Stimulated activated CD4-positive, alpha-beta T cell treated with anti-CD3 and anti-CD28 coated beads, Interleukin-12 subunit alpha, Interleukin-12 subunit beta, amount 100 ng/mL, for 4 hours (primary cell): ENCODE data around the gene VAV2.

Experiments used
- DNase-seq: peaks from one replicate; pipeline ENCODE4 v3.0.0-alpha.2; 2020

Gene VAV2

DNA sequence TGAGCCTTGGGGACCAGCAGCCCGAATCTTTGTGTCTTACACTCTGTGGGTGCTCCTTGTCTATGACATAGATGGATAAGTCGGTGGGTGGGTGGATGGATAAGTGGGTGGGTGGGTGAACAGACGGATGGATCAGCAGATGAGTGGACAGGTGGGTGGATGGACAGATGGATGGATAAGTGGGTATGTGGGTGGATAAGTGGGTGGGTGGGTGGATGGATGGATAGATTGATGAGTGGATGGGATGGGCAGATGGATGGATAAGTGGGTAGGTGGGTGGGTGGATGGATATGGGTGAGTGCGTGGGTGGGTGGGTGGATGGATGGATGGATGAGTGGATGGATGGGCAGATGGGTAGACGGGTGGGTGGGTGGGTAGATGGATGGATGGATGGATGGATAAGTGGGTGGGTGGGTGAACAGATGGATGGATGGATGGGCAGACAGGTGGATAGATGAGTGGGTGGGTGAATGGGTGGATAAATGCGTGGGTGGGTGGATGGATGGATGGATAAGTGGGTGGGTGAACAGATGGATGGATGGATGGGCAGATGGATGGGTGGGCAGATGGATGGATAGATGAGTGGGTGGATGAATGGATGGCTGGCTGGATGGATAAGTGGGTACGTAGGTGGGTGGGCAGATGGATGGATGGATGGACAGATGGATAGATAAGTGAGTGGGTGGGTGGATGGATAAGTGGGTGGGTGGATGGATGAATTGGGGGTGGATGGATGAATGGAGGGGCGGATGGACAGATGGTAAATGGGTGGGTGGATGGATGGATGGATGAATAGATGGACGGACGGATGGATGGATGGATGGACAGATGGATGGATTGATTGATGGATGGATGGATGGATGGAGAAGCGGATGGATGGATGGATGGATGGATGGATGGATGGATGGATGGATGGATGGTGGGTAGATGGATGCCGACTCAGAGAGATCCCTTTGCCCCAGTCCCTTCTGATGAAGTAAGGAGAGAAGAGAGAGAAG, 121.2 kb downstream of the VAV2 start:
- no peak for DNase-seq

DNA sequence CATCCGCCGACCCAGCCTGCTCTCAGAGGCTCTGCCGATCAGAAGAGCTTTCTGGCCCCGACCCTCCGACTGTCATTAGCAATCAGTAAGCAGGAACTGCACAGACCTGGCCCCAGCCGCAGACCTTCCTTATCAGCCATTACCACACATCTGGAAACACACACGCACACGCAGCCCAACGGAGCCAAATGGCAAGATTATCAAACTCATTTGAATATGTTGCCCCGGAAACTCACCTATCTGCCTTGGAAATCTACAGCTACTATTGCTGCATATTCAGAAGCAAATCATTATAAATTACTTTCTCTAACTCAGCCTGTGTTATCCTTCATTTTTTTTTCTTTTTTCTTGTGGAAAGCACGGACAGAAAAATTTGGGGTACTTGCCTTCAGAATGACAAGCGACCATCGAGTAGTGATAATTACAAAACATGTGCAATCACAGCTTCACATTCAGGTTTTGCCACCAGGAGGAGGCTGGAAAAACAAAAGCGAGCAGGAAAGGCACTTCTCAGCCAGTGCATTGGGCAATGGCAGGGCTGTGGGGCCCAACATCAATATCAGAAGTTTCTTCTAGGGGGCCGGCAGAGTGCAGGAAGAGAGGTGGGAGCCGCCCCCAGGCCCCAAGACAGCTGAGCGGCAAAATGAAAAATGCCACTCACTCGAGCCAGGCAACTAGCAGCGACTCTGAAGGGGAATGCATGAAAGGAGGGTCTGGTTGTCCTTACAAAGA, 122.3 kb downstream of the VAV2 start:
- DNase-seq, result no peak

DNA sequence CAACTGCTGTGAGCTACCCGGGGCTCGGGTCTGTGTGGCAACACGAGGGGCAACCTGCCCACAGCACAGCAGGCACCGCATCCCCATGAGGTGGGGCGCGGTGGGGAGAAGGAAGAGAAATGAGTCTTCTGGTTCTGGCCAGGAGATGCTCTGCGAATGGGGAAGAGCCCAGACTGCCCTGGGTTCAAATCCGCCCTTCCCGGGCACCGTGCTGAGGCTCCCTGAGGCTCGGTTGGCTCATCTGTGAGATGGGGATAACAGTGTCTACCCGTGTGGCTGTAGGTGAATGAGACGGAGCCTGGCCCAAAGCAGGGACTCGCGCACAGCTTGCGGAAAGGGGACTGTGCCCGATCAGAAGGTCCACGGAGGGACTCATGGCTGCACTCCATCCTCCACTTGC, 123.9 kb downstream of the VAV2 start:
- DNase-seq, result no peak

DNA sequence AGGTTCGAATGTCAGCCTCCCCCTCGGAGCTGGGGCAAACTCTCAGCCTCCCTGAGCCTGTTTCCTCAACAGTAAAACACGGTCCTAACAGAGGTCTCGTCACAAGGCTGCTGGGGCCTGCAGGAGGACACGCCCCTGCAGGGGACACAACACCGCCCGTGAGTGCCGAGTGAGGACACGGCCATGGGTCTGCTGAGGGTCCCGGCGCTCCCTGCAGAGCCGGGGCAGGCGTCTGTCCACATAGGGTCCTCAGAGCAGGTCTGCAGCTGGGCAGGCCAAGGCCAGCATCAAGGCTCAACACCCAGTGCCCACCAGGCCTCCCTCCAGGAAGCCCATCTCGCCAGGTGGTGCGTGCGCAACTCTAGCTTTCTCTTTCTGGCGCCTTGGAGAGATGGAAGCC, 125.2 kb downstream of the VAV2 start:
- DNase-seq, result no peak

DNA sequence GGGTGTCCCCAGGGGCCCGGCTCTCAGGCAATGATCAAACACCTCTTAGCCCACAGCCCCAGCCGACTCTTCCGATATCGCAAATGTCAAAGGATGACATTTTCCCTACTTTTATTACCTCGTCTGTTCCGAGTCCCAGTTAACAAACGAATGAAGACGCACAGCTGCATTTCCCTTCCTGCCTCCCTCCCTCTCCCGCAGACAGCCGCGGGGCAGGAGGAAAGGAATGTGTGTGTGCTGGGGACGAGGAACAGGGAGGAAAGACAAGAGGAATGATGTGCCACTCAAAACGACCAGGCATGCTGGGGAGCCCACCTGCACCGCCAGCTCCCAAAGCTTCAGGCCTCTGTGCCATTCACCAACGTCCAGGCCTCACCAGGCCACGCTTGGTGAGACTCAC, 128.1 kb downstream of the VAV2 start:
- DNase-seq, result no peak

DNA sequence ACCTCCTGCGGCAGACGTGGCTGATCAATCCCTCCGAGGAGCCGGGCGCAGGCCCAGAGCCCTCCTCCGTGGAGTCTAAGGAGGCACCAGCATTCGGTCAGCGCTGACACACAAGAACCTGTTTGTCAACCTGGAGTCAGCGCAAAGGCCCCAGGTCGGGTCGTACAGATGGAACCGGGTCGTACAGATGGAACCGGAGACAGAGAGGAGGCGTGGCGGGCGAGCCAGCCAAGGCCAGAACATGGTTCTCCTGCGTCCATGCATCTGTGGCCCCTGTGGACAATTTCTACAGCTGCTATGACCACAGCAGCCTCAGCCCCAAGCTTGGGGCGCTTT, 128.9 kb downstream of the VAV2 start:
- no peak for DNase-seq

DNA sequence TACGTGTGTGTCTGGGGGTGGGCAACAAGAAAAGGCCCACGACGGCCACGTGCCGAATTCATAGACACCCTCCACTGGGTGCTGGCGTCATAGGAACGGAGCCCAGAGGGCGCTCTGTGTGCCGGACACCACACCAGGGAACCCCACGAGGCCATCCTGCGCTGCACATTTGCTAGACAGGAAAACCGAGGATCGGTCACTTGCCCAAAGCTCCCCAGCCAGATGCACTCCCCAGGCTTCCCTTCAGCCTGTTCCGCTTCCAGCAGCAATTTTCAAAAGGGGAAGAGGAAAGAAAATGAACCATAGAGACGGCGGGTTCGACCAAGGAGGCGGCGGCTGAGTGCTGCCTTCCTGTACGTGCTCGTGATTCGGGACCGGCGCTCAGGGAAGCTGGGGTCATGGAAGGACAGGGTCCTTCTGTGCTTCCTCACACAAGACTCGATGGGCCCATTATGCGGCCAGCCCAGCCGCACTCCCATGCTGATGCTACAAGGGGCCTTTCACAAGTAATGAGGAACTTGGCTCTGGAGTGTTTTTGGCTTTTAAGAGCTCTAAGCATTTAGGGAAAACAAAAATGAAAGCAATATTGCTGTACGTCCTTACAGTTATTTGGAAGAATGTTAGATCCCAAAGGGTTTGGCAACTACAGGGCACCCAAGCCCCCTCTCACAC, 129.4 kb downstream of the VAV2 start:
- no peak for DNase-seq

DNA sequence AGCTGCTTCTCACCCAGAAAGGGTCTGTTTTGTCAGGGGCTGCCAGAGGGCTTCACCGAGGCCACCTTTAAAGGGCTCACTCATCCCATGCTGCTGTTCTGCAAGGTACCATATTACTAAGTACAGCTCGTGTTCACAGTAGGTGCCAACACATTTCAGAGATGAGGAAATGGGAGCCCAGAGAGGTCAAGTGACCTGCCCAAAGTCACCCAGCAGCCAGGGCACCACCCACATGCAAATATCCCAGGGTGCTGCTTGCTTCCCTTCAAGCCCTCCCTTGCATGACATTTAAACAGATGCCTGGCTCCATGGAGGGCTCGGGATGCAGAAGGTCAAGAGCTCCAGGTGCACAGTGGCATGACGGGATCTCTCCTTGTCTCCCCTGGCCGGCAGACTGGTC, 130.4 kb downstream of the VAV2 start:
- DNase-seq, result no peak

DNA sequence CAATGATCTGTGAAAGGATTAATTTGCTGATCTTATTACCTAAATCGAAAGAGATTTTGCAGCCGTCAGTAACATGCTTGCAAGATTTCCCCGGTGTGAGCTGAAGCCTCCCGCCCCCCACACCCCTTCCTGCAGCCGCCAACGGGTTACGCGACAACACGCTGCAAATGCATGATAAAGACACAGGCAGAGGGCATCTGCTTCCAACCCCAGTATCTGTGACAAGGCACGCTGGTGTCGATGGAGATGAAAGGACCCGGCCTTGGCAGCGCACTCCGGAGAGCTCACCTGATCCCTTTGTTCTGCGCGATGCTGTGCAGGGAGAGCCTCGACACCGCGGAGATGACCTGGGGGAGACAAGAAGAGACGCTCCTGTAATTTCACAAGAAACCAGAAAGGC, 131.0 kb downstream of the VAV2 start:
- DNase-seq, result no peak

DNA sequence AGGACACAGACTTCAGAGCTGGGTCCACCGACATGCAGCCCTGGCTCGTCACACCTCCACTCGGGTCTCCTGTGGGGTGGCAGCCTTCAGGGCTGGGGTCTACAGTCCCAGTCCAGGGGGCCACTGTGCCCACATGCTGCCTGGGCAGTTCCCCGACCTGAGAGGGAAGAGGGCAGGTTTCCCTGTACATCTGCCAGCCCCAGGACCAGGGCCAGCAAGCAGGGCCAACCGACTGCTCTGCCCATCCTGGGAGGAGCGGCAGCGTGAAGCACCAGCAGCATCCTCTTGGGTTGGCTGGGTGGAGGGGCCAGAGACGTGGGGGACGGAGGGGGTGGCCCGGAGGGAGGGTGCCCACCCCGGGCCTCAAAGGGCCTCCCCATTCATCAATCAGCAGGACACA, 133.4 kb downstream of the VAV2 start:
- no peak for DNase-seq

DNA sequence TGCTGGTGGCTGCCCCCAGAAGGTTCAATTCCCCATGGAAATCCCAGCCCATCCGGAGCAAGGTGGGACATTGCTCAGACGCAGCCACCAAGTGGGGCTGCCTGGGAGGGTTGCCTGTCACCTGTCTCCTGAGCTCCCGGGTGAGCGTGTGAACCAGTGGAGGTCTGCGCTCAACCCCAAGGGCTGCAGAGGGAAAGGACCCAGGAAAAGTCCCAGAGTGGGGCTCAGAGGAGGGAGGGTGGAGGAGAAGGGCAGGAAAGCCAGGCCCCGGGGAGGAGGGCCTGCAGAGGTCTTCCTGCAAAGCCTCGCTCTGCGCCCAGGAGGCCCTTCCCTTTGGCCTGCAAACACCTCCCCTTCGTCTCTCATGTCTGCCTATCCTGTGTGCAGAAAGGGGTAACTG, 134.5 kb downstream of the VAV2 start:
- no peak for DNase-seq

DNA sequence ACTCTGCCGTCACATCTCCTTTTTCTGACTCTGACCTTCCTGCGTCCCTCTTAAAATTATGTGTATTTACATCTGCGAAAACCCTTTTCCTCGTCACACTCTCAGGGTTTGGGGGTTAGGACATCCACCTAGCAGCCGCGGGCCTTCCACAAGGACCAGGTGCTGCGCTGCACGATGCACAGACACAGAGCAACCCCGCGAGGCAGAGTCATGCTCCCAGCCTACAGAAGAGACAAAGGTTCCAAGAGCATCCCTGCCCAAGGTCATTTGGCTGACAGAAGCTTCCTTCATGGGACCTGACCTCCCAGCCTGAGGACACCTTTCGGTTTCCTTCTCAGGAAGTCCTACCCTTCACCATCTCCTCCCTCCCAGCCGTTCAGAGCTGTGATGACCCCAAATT, 135.3 kb downstream of the VAV2 start:
- DNase-seq, result no peak

DNA sequence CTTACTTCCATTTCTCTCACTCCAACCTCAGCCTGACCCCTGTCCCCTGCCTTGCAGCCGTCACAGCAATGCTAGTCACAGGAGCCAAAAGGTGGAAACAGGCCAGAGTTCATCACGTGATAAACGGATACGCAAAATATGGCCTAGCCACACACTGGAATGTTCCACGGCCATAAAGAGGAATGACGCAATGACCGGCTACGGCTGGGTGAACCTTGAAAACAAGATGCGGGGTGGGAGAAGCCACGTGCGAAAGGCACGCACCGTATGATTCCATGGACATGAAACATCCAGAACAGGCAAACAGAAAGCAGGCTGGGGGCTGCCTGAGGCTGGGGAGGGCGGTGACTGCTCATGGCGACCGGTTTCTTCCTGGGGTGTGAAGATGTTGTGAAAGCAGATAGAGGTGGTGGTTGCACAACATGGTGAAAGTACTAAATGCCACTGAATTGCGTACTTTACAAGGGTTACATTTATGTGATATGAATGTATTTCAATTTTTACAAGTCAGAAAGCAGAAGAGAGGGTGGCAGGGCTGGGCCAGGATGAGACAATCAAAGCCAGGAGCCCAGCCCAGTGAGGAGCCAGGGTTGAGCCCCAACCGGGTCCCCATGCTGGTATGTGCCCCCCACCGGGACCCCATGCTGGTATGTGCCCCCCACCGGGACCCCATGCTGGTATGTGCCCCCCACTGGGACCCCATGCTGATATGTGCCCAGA, 136.2 kb downstream of the VAV2 start:
- no peak for DNase-seq

DNA sequence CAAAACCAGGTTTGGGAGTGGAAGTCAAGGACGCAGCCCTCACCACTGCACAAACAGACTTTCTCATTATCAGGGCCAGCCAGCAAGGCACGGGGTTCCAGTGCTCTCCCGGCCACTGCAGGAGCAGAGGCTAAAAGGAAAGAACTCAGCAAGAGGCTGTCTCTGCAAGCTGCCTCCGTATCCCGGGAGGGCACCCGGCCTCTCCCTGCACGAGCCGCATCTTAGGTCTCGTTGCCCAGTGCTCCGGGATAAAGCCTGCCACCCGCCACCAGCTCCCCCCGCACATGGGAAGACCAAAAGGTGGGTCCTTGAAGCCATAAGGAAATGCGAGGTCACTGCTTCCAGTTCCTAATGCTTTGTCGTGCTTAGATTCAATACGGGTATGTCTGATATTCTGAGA, 136.8 kb downstream of the VAV2 start:
- DNase-seq, result no peak

DNA sequence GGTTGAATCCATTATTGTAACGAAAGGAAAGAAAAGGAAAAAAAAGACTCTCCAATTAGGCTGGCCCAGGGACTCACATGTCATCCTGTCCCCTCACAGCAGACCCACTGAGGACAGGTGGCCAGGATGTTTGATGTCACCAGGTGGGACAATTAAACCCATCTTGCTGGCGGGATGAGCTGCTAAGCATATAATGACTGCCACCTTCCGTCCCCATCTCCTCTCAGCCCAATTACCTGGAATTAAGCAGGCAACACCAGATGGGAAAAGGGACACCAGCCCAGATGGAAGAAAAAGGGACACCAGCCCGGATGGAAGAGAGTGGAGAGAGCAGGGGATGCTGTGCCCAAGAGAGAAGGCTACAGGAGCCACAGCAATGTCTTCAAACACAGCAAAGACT, 137.4 kb downstream of the VAV2 start:
- no peak for DNase-seq

DNA sequence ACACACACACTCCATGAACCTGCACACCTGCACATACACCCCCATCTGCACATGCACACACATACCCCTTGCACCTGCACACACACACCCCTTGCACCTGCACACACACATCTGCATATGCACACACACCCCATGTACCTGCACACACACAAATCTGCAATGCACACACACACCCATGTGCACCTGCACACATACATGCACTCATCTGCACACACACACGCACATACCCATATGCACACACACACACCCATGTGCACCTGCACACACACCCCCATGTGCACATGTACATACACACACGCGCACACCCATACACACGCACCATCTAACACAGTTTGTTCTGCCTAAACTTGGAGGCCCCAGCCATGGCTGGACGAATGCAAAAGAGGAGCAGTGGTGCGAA, 138.1 kb downstream of the VAV2 start:
- no peak for DNase-seq

DNA sequence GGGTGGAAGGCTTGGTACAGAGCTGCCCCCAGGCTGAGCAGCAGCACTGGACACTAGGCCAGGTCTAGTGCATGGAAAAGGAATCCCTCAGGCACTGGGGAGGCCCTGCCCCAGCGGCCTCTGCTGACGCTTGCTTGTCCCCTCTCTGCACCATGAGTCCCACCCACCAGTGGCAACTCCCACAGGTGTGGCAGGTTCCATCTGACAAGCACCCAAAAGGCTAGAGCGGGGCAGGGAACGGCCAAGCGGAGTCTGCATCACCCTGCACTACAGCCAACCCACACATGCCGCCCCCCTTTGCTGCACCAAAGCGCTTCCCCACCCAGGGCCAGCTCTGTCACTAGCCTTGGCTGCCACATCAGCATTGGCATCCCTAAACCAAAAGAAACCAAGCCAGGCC, 138.8 kb downstream of the VAV2 start:
- DNase-seq, result no peak

DNA sequence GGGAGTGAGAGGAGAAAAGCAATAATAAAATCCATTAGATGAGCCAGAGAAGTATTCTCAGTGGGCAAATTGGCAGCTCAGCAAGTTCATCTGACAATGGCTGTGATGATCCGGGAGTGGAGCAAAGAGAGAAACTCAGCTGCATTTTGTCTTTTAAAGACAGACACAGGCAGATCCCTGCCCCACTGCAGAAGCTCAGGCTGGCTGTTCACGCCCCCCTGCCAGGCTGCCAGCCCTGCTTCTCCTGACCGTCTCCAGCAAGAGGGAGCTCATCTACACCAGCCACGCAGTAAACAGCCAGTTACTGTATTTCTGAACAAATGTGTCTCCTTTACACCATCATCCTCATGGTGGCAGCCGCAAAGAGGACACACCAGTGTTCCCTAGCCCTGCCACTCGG, 139.7 kb downstream of the VAV2 start:
- DNase-seq, result no peak

DNA sequence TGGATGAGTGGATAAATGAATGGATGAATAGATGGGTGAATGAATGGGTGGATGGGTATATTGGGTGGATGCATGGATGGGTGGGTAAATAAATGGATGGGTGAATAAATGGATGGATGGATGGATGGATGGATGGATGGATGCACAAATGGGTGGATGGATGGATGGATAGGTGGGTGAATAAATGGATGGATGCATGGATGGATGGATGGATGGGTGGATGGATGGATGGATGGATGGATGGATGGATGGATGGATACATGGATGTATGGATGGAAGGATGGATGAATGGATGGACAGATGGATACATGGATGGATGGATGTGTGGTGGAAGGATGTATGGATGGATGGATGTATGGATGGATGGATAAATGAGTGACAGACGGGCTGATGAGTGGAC, 140.4 kb downstream of the VAV2 start:
- no peak for DNase-seq

DNA sequence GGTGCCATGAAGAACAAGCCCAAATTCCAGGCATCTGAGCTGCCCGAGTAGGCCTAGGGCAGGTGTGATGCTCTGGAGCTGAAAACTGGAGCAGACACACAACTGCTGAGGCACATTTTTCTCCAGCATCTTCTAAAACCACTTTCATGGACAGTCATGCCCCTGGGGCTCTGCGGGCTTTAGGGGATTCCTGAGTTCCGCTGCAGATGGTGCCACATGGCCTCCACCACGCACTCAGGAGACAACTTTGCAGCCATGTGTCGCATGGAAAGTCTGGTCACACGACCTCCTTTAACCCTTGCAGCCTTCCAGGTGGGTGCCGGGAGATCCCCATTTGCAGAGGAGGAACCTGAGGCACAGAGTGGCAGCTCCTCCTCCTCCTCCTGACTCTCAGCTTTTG, 141.2 kb downstream of the VAV2 start:
- DNase-seq, result no peak

DNA sequence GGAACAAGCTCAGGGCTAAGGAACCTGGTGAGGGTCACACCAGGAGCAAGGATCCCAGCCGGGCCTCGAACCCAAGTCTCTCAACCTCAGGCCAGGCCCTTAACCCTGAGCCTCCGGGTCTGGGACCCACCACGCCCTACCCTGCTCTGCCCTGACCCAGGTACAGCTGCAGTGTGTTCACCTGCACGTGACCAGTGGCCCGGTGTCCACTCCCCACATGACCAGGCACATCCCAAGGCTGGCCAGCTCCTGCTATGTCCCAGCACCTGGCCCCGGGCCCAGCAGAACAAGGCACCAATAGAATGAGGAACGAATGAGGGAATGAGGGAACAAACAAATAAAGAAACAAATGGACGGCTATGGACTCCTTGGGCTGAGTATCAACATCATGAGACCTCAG, 142.0 kb downstream of the VAV2 start:
- no peak for DNase-seq

DNA sequence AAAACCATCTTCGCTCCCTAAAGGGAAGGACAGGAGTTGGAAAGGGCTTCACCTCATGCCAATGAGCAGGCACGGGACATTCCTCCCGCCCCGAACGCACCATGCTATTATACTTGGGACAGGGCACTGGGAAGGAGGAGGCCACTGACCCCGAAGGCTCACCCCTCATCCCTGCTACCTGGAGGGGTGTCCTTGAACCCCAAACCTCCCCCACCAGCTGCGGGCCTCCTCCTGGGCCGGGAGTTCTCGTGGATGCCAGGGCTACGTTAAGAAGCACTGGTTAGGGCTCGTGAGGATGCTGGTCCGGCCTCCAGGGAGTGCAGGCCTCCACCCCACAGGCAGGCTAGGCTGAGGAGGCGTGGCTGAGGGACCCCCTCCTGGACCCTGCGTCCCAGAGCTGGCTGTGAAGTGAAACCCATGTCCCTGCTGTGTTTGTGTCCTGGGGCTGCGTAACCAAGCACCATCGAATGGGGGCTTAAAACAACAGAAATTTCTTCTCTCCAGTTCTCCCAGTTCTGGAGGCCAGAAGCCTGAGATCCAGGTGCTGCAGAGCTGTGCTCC, 142.9 kb downstream of the VAV2 start:
- no peak for DNase-seq
